Measurements from ENCODE around the gene OTOP2. TPM values are rescaled to one million over a fixed set of nuclear protein-coding genes. Genes with fewer than 3 reads are reported as not detected.

Gene OTOP2
- total and polyA plus RNA-seq, 8 donors, result 0.15 to 3.2 TPM; not detected in 6

Other genes starting within 250 kb of the OTOP2 start
- gene CD300LF, start 211.3 kb upstream of the OTOP2 start, total RNA-seq, result 1 to 10 TPM in 1 of 5 donors, not detected in 4; 3.9 TPM
- gene CD300LF, start 211.3 kb upstream of the OTOP2 start, polyA plus RNA-seq, result under 1 TPM in 2 of 3 donors, not detected in 1; 0.75 to 0.95 TPM
- gene RAB37, start 187.0 kb upstream of the OTOP2 start, total RNA-seq, result 1 to 10 TPM in 2 of 5 donors, not detected in 3; 2.0 to 8.7 TPM
- gene RAB37, start 187.0 kb upstream of the OTOP2 start, polyA plus RNA-seq, result 10 to 100 TPM in 1 of 3 donors, 1 to 10 TPM in 2; 2.0 to 42.9 (median 5.3) TPM
- gene NHERF1, start 175.6 kb upstream of the OTOP2 start, total RNA-seq, result 100 to 1,000 TPM in 2 of 5 donors, 10 to 100 TPM in 3; 14.9 to 152 (median 81.0) TPM
- gene NHERF1, start 175.6 kb upstream of the OTOP2 start, polyA plus RNA-seq, result 10 to 100 TPM; 76.8 to 92.5 (median 83.7) TPM
- 10 to 100 TPM; 15.8 to 33.5 (median 24.0) TPM for gene NAT9, start 147.9 kb upstream of the OTOP2 start, total RNA-seq
- gene NAT9, start 147.9 kb upstream of the OTOP2 start, polyA plus RNA-seq, result 10 to 100 TPM; 14.5 to 29.7 (median 19.7) TPM
- gene GRIN2C, start 64.4 kb upstream of the OTOP2 start, total RNA-seq, result under 1 TPM in 1 of 5 donors, not detected in 4; 0.55 TPM
- gene GRIN2C, start 64.4 kb upstream of the OTOP2 start, polyA plus RNA-seq, result under 1 TPM in 1 of 3 donors, not detected in 2; 0.33 TPM
- gene FDXR, start 51.3 kb upstream of the OTOP2 start, total RNA-seq, result 10 to 100 TPM in 3 of 5 donors, 1 to 10 TPM in 1, under 1 TPM in 1; 0.58 to 94.1 (median 15.4) TPM
- gene FDXR, start 51.3 kb upstream of the OTOP2 start, polyA plus RNA-seq, result 10 to 100 TPM in 2 of 3 donors, 1 to 10 TPM in 1; 8.6 to 21.1 (median 12.5) TPM
- gene FADS6, start 30.6 kb upstream of the OTOP2 start, total RNA-seq, result 1 to 10 TPM in 1 of 5 donors, not detected in 4; 1.8 TPM
- gene FADS6, start 30.6 kb upstream of the OTOP2 start, polyA plus RNA-seq, result under 1 TPM in 1 of 3 donors, not detected in 2; 0.50 TPM
- under 1 TPM in 1 of 5 donors, not detected in 4; 0.18 TPM for gene USH1G, start 1.0 kb upstream of the OTOP2 start, total RNA-seq
- gene USH1G, start 1.0 kb upstream of the OTOP2 start, polyA plus RNA-seq, result 1 to 10 TPM in 1 of 3 donors, not detected in 2; 1.0 TPM
- under 1 TPM in 1 of 5 donors, not detected in 4; 0.18 TPM for gene OTOP3, start 11.6 kb downstream of the OTOP2 start, total RNA-seq
- gene OTOP3, start 11.6 kb downstream of the OTOP2 start, polyA plus RNA-seq, result 1 to 10 TPM in 1 of 3 donors, not detected in 2; 2.6 TPM
- gene HID1, start 48.5 kb downstream of the OTOP2 start, total RNA-seq, result 100 to 1,000 TPM in 2 of 5 donors, 10 to 100 TPM in 3; 36.5 to 304 (median 94.5) TPM
- gene HID1, start 48.5 kb downstream of the OTOP2 start, polyA plus RNA-seq, result 10 to 100 TPM; 52.7 to 85.2 (median 69.5) TPM
- 10 to 100 TPM in 4 of 5 donors, 1 to 10 TPM in 1; 4.8 to 78.8 (median 11.7) TPM for gene CDR2L, start 63.4 kb downstream of the OTOP2 start, total RNA-seq
- 10 to 100 TPM in 1 of 3 donors, 1 to 10 TPM in 2; 4.4 to 18.9 (median 6.1) TPM for gene CDR2L, start 63.4 kb downstream of the OTOP2 start, polyA plus RNA-seq
- gene MRPL58, start 88.4 kb downstream of the OTOP2 start, total RNA-seq, result 10 to 100 TPM in 4 of 5 donors, 1 to 10 TPM in 1; 6.7 to 69.0 (median 29.2) TPM
- gene MRPL58, start 88.4 kb downstream of the OTOP2 start, polyA plus RNA-seq, result 10 to 100 TPM; 42.1 to 57.1 (median 48.7) TPM
- gene ATP5PD, start 122.7 kb downstream of the OTOP2 start, total RNA-seq, result 100 to 1,000 TPM in 4 of 5 donors, 10 to 100 TPM in 1; 77.0 to 307 (median 205) TPM
- 100 to 1,000 TPM; 474 to 681 (median 546) TPM for gene ATP5PD, start 122.7 kb downstream of the OTOP2 start, polyA plus RNA-seq
- 10 to 100 TPM in 4 of 5 donors, 1 to 10 TPM in 1; 9.9 to 25.8 (median 12.5) TPM for gene KCTD2, start 123.0 kb downstream of the OTOP2 start, total RNA-seq
- gene KCTD2, start 123.0 kb downstream of the OTOP2 start, polyA plus RNA-seq, result 10 to 100 TPM; 10.6 to 13.1 (median 11.2) TPM
- gene SLC16A5, start 163.7 kb downstream of the OTOP2 start, total RNA-seq, result 100 to 1,000 TPM in 1 of 5 donors, 10 to 100 TPM in 4; 30.3 to 132 (median 57.1) TPM
- 1 to 10 TPM; 6.8 to 9.0 (median 7.9) TPM for gene SLC16A5, start 163.7 kb downstream of the OTOP2 start, polyA plus RNA-seq
- gene ARMC7, start 185.7 kb downstream of the OTOP2 start, total RNA-seq, result 10 to 100 TPM in 4 of 5 donors, 1 to 10 TPM in 1; 2.2 to 26.8 (median 13.9) TPM
- 10 to 100 TPM in 2 of 3 donors, 1 to 10 TPM in 1; 9.6 to 10.8 (median 10.7) TPM for gene ARMC7, start 185.7 kb downstream of the OTOP2 start, polyA plus RNA-seq
- 100 to 1,000 TPM in 3 of 5 donors, 10 to 100 TPM in 2; 24.1 to 472 (median 150) TPM for gene NT5C, start 207.5 kb downstream of the OTOP2 start, total RNA-seq
- gene NT5C, start 207.5 kb downstream of the OTOP2 start, polyA plus RNA-seq, result 100 to 1,000 TPM in 2 of 3 donors, 10 to 100 TPM in 1; 60.5 to 120 (median 117) TPM
- 100 to 1,000 TPM in 1 of 5 donors, 10 to 100 TPM in 3, 1 to 10 TPM in 1; 8.0 to 217 (median 61.9) TPM for gene JPT1, start 230.2 kb downstream of the OTOP2 start, total RNA-seq
- gene JPT1, start 230.2 kb downstream of the OTOP2 start, polyA plus RNA-seq, result 100 to 1,000 TPM; 133 to 405 (median 227) TPM